Medulla oblongata (tissue), 1 donor: ENCODE data around the gene POLDIP3.

Experiments
- DNase-seq: peaks from one replicate; pipeline ENCODE4 v3.0.0-alpha.2; 2015; ENCODE audit errors: extremely low spot score

POLDIP3 gene

GRCh38 chr22:42642806-42643633, 28.3 kb upstream of the POLDIP3 start:
- peak; percentile 41 for DNase-seq

DNA sequence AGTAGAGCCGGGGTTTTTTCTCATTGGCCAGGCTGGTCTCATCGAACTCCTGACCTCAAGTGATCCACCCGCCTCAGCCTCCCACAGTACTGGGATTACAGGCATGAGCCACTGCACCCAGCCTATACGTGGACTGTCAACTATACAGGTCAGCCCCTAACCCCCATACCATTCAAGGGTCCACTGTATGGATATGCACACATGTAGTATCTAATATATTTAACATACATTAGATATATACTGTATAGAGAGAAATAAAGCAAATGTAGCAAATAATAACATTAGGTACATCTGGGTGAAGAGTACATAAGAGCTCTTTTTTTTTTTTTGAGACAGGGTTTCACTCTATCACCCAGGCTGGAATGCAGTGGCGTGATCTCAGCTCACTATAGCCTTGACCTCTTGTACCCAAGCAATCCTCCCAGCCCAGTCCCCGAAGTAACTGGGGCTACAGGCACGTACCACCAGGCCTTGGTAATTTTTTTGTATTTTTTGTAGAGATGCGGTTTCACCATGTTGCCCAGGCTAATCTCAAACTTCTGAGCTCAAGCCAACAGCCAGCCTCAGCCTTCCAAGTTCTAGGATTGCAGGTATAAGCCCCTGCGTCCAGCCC, 27.2 kb upstream of the POLDIP3 start:
- no peak for DNase-seq

DNA sequence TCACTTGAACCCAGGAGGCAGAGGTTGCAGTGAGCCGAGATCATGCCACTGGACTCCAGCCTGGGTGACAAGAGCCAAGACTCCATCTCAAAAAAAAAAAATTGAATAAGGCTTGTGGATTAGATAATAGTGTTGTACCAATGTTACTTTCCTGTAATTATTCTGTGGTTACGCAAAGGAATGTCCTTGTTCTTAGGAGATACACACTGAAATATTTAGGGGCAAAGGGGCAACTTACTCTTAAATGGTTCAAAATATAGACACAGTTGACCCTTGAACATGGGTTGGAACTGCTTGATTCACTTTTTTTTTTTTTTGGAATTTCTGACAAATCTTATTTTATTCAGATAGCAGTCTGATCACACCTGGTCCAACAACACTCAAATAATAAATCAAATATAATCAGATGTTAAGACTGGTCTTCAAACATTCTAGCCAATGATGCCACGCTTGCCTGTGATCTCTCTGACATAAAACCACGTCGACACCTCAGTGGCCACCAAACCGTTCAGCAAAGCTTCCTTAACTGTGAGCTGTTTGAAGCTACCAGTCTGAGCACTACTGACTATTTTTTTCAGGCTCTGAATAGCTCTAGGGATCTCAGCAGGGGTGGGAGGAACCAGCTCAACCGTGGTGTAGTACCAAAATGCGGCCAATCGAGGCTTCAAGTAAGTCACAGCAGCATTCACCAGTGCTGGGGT, 25.0 kb upstream of the POLDIP3 start:
- DNase-seq: no peak

- no peak for DNase-seq
These were observed 22.9 kb upstream of the POLDIP3 start for GRCh38 chr22:42637555-42637954.

- DNase-seq: no peak
These were observed 21.8 kb upstream of the POLDIP3 start for GRCh38 chr22:42636506-42636905.

GRCh38 chr22:42635531-42635930, 20.8 kb upstream of the POLDIP3 start:
- DNase-seq: no peak

DNA sequence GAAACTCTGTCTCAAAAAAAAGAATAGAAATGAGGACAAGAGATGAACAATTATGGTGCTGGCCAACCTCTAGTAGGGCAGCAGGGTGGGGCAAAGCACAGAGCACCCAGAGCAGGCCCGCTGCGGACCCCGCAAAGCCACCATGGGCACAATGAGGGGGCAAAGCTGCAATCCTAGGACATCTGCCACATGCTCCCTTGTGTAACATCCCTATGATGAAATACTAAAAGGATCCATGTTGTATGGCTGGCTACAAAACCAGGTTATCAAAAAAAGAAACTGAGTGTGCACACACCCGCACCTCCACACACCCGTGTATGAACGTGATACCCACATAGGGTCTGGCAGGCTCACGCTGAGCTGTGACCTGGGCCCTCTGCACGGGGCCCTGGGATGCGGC, 18.3 kb upstream of the POLDIP3 start:
- no peak for DNase-seq

DNA sequence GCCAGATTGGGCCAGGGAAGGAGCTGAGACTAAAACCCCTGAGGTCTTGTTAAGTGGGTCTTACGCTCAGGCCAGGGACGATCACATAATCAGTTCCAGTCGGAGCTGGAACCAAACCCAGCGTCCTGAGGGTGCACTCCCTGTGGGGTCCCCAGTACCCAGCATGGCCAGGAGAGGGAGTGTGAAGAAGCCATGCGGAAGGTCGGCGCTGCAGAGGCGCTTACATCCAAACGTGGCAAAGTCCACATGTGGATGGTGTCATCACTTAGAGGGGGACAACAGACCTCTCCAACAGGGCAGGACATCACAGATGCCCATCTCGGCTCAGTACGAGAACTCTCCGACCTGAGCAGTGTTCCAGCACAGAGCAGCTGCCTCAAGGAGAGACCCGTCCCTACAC, 17.4 kb upstream of the POLDIP3 start:
- DNase-seq: no peak

DNA sequence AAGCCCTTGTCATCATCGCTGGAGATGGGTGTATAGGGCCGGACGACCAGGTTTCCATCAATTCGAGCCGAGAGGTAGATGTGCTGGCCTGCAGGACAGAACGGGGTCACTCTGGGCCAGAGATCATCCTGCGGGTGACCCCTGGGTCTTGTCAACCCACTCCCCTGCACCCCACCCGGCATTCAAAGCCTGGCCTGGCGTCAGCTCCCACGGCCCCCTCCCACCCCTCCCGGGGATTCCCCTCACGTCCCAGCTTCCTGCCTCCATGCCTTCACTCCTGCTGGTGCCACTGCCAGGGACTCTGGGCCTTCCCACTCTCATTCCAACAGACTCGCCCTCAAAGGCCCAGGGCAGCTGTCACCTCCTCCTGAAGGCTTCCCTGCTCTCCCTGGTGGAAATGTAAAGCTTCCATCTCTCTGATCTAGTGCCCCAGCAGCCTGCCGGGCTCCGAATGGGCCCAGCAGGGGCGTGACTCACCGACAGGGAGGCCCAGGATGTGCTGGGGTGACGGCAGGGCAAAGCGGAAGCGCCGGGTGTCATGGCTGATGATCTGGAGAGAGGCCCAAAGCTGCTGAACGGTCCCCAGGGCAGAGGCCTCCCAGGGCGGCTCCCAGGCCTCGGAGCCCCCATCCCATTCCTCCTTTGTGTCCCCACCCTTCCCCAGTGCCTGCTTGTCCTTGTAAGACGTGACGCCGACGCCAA, 16.4 kb upstream of the POLDIP3 start:
- DNase-seq: no peak

DNA sequence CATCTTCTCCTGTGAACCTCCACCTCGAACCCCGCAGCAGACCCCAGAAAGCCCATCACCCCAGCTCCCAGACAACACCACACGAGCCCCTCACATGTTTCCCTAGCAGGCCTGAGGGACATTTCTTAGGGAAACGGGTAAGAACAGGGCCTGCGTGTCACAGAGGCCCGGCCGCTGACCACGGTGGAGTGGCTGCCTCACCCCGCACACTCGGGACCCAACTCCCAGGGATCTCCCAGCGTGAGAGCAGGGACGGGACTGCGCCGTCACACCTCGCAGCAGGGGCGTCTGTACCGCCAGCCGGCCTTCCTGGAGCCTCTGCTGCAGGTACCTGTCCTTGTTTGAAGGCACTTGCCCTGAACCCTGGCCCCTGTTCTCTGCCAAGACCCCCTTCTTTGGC, 15.5 kb upstream of the POLDIP3 start:
- no peak for DNase-seq

GRCh38 chr22:42627981-42628380, 13.3 kb upstream of the POLDIP3 start:
- DNase-seq: no peak

DNA sequence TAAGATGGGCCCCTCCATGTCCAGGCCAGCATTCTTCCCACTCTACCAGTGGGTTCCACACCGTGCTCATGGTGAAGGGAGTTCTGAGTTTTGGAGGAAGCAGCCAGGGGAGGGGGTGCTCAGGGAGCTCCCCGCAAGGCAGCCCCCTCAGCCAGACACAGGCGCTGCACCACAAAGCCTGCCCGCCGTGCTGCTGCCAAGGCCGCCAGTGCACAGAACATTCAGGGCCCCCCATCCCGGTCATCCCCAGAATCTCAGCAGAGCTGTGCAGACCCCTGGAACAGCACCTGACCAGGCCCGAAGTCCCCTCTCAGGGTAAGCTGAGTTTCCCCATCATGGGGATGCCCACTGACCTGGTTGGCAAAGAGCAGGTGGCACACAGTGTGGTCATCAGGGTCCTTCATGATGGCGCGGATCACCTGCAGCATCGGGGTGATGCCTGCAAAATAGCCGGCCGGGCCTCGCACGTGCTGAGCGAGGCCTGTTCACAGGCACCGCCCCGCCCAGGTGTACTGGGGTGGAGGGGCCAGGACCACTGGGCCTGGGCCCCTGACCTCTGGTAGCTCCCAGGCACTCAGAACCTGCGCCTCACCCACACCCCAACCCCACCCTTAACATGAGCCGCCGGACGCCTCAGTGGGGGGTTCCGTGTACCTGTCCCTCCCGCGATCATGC, 12.4 kb upstream of the POLDIP3 start:
- DNase-seq: no peak

GRCh38 chr22:42626431-42626830, 11.7 kb upstream of the POLDIP3 start:
- DNase-seq: no peak

GRCh38 chr22:42625416-42625815, 10.7 kb upstream of the POLDIP3 start:
- no peak for DNase-seq

DNA sequence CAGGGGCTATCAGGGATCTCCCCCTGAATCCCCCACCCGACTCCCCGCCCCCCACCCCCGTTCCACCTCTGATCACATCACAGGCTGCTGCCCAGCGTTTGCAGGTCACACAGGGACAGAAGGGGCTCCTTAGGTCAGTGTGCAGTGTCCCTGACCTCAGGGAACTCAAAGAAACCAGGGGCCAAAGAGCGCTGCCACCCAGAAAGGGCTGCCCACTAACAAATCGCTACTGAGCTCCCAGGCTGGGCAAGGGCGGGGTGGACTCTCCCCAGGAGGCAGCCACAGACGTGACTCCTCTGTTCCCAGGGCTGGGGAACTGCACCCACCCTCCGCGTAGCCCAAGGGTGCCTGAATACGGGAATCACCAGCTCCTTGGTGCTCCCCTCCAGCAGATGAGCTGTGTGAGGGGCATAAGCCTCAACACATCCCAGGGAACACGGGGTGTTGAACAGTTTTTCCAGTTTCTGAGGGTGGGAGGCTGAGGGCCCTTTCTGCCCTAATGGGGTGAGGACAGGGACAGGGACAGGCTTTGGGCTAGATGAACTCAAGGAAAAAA, 9.9 kb upstream of the POLDIP3 start:
- no peak for DNase-seq

- no peak for DNase-seq
These were observed 9.2 kb upstream of the POLDIP3 start for GRCh38 chr22:42623756-42624441.

GRCh38 chr22:42623301-42623751, 8.6 kb upstream of the POLDIP3 start:
- no peak for DNase-seq

DNA sequence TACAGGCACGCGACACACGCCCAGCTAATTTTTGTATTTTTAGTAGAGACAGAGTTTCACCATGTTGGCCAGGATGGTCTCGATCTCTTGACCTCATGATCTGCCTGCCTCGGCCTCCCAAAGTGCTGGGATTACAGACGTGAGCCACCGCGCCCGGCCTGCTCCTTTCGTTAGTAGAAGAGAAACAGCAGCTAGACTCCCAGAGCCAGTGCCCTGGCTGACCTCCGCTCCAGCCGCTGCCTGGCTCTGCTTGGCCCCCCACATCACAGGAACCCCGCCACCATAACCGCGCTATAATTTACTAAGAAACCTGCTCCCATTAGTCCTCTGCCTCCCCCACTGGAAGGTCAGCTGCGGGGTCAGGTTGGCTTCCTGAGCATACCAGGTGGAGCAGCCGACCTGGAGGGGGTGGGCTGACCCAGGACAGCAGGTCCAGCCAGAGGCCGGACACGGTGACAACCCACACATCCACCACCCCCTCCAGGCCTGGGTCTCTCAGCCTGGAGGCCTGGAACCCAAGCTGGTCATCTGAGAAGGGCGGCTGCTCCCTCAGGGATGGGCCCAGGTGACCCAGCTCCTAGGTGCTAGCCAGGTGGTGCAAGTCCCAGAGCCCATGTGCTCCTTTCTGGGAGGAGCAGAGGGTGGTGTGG, 7.5 kb upstream of the POLDIP3 start:
- no peak for DNase-seq

GRCh38 chr22:42621505-42622002, 6.9 kb upstream of the POLDIP3 start:
- no peak for DNase-seq

DNA sequence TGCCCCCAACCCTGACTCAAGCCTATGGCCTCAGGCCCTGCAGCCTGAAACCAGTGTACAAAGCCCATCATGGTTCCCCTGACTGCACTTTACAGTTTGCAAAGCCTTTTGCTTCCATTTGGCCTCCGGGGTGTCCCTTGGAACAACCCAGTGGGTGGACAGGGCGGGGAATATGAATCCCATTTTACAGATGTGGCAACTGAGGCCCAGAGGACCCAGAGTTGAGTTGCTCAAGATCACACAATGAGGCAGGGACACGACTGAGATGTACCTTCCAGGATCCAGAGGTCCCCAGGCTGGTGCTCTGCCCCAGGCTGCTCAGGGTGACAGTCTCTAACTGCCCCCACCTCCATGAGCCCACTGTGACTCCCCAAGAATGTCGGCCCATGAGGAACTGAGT, 5.4 kb upstream of the POLDIP3 start:
- DNase-seq: no peak
